Bone marrow (tissue), 2 donors: ENCODE measurements around the gene IGSF5.

Source experiments
- DNase-seq, 2 donors: peaks; one replicate each; lab custom pipeline; 2025; lab: John Stamatoyannopoulos, UW

Gene IGSF5

DNA sequence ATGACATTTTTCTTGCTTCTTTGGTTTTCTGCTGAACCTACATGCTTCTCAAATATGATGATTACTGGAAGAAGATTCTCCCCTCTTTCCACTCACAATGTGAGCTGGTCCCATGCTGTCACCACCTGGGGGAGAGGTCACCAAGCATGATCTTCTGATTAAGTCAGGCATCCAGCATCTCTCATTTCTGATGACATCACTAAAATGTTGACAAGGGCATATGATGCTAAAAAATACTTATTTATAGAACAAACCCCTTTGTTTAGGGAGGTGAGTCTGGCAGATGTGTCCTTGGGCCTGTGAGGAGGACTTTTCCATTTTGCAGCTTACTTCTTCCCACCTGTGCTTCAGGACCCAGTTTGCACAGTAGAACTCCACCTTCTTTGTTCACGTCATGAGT lies 80.3 kb downstream of the IGSF5 start:
- DNase-seq = no peak

DNA sequence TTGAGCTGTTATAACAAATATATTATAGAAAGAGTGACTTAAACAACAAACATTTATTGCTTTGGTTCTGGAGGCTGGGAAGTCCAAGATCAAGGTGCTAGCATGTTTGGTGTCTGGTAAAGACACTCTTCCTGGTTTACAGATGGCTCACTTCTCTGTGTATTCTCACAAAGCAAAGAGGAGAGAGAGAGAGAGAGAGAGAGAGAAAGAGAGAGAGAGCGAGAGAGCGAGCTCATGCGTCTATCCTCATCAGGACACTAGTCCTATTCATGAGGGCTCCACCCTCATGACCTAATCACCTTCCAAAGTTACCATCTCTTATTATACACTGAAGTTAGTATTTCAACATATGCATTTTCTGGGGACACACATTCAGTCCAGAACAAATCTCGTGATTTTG lies 89.6 kb downstream of the IGSF5 start:
- no peak for DNase-seq

DNA sequence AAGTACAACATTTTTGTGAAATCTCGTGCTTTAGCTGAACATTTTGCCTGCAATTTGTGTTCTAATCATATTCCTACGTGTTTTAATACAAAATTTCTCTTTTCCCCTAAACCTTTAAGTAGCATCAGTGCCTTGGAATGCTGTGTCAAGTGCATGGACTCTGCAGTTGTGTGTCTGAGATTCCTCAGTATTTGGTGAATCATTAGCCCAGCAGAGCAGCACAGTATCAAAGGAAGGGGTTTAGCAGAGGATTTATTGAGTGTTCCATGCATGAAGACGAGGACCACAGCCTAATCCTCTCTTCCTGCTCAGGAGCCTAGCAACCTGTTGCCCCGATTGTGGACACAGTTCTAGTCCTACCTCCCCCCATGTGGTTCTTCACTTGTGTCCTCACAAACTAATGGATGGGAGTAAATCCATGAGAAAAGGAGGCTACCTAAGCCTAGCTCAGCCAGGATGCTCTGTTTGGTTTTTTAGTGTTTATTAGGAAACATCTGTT lies 92.9 kb downstream of the IGSF5 start:
- no peak for DNase-seq

DNA sequence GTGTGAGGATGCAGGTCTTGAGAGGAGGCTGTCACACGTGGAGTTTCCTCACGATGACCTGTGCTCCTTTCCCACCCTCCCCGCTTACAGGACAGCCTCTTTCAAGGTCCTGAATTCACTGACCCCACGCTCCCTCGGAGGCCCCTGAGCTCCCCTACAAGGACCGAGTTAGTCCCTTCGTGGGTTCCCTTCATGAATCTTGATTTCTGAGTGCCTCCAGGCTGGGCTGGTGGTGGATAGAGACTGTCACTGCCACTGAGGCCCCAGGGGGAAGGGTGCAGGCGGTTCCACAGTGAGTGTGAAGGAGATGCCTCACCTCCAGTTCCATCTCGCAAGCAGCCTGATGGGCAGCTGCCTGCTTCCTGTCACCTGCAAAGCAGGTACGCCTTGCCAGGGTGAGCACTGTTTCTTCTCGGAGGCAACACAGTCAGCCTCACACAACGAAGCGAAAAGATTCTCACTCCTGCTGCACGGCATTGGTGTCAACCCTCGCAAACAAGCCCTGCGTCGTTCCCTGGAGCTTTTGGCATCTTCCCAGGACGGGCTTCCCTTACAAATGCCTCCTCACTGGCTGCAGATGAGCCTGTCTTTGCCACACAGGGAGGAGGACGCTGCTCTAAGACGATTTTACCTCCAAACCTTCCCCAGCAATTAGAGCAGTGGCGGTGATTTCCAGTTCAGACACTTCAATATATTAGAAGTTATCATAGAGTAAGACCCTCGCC lies 95.6 kb downstream of the IGSF5 start:
- DNase-seq = no peak

DNA sequence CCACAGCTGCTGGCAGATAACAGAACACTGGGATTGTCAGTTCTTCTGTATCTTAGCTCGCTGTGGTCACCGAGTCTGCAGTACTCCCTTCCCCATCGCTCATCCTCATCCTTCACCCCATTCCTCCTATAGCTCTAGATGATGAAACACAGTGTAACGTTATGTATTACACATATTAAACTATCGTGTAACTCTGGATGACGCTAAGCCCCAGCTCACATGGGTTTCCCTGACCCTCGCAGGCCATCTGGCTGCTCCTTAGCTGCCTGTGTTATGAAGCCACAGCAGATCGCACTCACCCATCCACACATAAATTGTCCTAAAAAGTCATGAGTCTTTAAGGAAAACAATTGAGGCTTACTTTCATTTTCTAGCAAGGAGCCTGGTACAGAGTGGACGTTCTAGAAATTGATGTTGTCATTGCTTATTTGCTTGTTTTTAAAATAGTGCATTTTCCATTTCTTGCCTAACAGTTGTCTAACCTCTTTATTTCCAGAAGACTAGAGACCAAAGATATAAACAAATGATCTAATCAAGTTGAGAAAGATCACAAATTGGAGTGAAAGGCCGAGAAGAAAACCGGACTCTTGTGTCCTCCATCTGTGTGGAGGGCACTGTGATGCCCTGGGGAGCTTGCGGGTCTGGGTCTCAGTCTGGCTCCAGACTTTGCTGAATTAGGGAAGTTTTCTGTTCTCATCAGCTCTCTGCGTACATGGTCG lies 97.9 kb downstream of the IGSF5 start:
- DNase-seq = no peak

DNA sequence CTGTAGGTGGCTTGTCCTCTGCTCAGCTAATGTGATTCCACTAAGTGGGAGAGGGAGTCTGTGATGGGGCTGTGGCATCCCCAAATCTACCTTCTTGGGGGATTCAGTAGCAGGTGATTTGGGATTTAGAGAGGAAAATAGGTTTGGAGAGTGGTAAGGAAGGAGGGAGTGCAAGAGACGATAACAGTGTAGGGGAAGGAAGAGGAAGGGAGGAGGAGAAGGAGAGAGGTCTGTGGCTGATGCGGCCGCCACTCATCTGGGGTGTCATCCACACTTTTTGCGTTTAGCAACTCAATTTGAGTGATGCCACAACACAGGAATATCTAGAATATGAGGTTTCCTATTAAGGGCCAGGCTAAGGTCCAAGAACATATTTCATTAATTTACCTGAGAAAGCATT lies 98.5 kb downstream of the IGSF5 start:
- DNase-seq = no peak

DNA sequence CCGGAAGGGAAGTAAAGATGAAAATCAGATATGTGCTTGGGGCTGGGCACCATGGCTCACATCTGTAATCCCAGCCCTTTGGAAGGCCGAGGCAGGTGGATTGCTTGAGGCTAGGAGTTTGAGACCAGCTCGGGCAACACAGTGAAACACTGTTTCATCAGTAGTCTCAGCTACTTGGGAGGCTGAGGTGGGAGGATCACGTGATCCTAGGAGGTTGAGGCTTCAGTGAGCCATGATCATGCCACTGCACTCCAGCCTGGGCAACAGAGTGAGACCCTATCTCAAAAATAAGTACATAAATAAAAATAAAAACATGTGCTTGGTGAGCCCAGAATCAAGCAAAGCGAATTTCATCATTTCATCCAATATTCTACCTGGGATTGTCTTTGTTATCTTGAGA lies 98.9 kb downstream of the IGSF5 start:
- DNase-seq = no peak

DNA sequence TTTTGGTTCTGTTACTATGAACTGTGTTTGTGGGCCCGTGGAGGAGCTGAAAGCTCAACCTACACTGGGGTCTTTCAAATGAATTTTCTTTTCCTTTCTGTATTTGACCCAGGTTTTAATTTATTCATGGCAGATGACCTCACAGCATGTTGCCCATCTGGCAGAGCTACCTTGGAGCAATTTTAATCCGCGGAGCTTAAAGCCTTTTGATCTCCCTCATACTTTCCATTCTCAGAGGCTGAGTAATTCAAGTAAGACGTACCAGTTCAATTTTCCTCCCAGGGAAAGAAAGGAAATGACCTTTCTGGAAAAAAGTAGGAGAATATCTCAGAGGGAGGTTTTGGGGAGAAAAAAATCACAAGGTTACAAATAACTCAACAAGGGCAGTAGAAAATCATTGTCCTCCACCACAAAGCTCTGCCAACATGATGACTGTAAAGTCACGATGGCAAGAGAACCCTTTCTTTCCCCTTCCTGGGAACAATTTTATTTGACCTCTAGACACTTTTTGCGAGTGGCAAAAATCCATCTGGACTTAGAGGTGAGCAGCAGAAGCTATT lies 100.7 kb downstream of the IGSF5 start:
- DNase-seq = no peak

DNA sequence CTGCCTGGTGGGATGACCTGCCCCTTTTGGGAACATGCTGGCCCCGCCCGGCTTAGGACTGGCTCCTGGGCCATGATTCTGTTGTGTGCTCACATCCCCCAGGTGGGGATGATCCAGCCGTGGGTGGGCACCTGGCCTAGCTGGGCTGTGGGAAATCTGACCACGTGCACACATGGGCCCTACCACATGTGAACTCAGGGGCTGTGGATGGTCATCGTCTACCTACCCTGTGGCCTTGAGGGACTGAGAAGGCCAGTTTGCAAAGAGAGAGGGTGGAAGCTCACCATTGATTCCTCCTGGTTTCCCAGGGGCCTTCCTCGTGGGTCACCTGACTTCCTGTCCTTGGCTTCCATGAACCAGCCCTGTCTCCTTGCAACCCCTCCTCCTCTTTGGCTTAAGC lies 102.9 kb downstream of the IGSF5 start:
- no peak for DNase-seq

DNA sequence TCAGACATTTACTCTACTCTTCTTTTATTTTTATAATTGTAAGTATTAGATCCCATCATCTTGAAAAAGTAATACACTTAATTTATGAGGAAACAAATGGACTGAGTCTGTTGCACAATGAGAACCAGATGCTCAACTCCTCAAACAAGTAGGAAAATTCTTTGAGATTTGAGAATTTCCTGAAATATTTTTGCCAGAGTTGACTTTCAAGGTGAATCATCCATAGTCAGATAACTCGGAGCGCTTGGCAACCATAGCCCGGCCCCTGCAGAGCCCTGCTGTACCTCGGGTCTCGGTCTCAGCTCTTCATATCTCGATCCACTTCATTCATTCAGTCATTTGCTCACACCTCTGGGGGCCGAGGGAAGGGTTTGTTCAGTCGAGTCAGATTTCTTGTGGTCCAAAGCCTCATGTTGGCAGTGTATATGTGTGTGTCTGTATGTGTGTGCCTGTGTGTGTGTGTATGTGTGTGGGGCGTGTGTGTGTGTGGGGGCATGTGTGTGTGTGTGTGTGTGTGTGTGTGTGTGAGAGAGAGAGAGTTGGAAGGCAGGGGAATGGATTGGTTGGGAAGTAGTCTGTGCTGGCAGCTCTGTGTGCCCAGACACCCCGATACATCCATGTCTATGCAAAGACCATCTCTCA lies 104.2 kb downstream of the IGSF5 start:
- no peak for DNase-seq

DNA sequence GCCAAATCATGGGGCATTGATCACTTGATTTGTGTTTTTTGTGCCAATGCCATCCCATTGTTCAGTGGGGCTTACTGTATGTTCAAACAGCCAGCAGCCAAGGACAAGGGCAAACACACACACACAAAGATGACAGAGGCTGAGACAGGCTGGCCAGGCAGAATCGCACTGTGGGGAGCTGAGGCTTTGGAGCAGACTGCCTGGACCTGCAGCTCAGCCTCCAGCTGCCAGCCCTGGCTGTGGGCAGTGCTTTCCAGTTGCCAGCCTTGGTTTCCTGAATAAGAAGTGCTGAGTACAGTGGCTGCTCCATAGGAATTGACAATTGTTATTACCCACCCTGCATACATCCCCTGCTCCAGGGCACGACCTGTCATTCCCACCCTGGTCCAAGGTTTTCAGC lies 105.3 kb downstream of the IGSF5 start:
- DNase-seq = no peak

DNA sequence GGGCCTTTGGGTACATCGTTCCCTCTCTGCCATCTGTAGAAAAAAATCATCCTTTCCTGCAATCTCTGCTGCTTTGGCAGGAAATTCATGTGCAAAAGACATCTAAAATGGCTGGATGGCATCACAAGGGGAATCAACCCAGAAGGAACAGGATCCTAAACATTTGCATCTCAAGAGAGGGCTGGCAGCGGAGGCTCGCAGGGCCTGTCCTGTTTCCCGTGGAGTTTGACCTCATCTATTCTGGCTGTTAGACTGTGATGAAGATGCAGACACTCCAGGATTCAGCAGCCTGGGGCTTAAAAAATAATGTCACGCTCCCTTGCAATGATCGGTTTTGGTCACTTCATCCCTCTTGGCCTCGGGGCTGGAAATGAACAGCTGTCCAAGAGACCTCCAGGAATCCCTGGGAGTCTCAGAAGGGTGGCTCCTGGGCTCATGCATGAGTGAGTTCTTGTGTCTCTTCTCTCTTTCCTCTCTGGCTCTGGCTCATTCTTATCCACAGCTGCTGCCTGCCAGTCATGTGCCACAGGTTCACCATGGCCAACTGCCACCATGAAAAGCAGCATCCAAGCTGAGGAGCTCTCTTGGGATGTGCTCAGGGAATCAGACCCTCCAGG lies 106.1 kb downstream of the IGSF5 start:
- no peak for DNase-seq
